HG02885 (cell line): Measurements from ENCODE around the gene CCSER2.
"Not testable (repeated sequence)": the region's sequence is repeated elsewhere in the genome, so short reads cannot be mapped to it uniquely, and the experiment has no call there.

Experiments used
- ATAC-seq: cut with Tn5 transposase; IDR thresholded peaks from one replicate; pipeline ENCODE4 v1.9.1; 2021; ENCODE audit warnings: mild to moderate bottlenecking; ENCODE audit not compliant: unreplicated experiment, poor library complexity

The CCSER2 gene

GRCh38 chr10:84312816-84313215, 15.6 kb upstream of the CCSER2 start:
- ATAC-seq: no peak

DNA sequence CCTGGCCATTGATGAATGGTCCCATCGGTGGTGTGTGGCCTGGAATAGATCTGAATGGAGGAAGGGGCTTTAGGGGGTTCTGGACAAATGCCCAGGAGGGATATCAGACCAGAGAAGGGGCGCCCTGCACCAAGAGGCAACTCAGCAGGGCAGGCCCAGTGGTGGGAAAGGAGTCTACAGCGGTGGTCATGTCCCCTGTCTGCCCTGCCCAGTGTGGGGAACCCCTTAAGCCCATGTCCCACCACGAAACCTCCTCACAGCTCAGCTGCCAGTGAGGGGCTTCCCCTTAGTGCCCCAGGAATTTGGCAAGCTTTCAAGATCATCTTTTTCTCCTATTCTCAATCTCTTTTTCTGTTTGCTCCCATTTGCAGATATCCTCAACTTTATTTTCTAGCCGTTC, 14.1 kb upstream of the CCSER2 start:
- ATAC-seq: no peak

- ATAC-seq: peak; percentile 77
Measured at GRCh38 chr10:84317174-84317573, 11.2 kb upstream of the CCSER2 start.

- ATAC-seq: no peak
Measured at GRCh38 chr10:84321902-84322301, 6.5 kb upstream of the CCSER2 start.

DNA sequence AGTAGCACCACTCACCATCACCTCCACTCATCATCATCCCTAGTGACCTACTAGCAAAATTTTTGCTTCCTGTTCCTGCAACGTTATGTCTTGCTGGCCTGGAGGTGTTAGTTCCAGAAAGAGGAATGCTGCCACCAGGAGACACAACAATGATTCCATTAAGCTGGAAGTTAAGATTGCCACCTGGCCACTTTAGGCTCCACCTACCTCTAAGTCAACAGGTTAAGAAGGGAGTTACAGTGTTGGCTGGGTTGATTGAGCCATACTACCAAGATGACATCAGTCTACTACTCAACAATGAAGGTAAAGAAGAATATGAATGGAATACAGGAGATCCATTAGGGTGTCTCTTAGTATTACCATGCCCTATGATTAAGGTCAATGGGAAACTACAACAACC, 4.8 kb upstream of the CCSER2 start:
- not testable (repeated sequence) for ATAC-seq

DNA sequence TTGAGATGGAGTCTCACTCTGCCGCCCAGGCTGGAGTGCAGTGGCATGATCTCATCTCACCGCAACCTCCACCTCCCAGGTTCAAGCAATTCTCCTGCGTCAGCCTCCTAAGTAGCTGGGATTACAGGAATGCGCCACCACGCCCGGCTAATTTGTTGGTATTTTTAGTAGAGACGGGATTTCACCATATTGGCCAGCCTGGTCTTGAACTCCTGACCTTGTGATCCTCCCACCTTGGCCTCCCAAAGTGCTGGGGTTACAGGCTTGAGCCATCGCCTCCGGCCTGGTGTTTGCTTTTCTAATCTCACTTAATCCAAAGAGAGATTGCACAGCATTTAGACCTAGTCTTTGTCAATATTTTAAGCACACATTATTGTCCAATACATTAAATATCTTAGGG, 1.4 kb upstream of the CCSER2 start:
- ATAC-seq: not testable (repeated sequence)

GRCh38 chr10:84329196-84329611, 815 bp downstream of the CCSER2 start:
- ATAC-seq: peak; percentile 31

GRCh38 chr10:84329986-84330651, 1.7 kb downstream of the CCSER2 start:
- peak; percentile 40 for ATAC-seq

DNA sequence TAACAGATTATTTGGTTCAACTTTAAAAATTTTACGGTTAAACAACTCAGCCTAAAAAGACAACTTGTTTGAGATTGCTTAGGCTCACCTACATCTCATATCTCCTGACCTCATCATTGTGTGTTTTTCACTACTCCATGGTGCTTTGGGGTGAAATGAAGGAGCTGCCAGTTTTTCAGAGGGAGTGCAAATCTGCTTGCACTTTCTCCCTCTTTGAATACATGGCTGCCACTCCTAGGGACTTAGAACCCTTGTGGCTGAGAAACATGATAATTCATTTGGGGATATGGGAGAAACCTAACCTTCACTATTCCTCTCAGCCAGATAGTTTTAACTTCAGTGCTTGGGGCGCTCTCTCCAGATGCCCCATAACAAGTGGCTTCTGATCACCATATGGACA, 2.7 kb downstream of the CCSER2 start:
- no peak for ATAC-seq

GRCh38 chr10:84333864-84334451, 5.6 kb downstream of the CCSER2 start:
- ATAC-seq: peak; percentile 41

DNA sequence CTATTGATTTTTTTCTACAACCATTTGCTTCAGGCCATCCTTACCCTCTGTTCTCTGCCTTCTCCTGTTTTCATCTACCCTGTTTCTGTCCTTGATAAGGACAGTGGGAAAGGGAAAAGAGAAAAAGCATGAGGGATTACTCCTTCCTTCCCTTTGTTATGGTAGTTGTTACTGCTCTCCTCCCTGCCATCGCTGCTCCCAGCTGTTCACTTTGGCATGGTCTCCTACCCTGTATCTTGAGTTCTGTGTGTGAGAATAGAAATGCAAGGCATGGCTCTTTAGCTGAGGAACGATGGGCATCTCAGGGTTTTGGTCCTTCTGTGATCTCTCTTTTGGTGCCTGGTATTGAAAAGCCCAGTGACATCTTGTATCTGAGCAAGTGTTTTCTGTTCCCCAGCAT, 6.4 kb downstream of the CCSER2 start:
- ATAC-seq: no peak

DNA sequence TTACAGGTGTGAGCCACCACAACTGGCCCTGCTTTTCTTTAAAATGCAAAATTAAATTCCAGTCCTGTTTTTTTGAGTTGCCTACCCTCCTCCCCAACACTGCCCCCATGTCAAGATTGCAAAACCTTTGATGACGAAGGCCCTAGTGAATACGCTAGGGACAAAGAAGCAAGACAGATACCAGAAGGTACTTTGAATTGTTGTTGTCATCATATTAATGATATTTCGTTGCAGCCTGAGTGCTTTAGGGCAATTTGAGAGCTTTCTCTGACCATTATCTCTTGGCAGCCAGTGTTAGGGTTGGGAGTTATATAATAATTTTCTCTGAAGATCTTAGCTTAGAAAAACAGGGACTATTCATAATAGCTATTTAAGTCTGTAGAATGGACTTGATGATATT, 7.1 kb downstream of the CCSER2 start:
- ATAC-seq: no peak

- no peak for ATAC-seq
Measured at GRCh38 chr10:84336406-84337090, 8.2 kb downstream of the CCSER2 start.

- ATAC-seq: no peak
Measured at GRCh38 chr10:84337199-84337598, 8.8 kb downstream of the CCSER2 start.

- no peak for ATAC-seq
Measured at GRCh38 chr10:84339025-84339424, 10.6 kb downstream of the CCSER2 start.

DNA sequence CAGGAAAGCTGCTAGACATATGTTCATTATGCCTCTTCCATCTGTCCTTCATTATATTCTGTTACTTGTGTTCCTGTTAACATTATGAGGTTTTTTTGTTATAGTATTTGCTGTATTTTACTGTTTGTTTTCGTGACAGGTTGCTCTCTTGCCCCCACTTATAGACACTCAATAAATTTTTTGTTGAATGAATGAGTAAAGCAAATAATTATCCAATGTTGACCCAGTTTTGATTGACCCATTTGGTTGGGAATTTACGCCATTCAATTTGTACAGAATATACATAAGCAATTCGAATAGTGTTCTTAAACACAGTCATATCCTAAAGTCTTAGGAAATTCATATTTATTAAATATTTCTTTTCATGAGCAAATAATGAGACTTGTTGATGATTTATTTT, 11.8 kb downstream of the CCSER2 start:
- ATAC-seq: no peak

- no peak for ATAC-seq
Measured at GRCh38 chr10:84340632-84341537, 12.5 kb downstream of the CCSER2 start.

- ATAC-seq: no peak
Measured at GRCh38 chr10:84341538-84341856, 13.1 kb downstream of the CCSER2 start.

GRCh38 chr10:84341983-84342382, 13.6 kb downstream of the CCSER2 start:
- ATAC-seq: no peak

DNA sequence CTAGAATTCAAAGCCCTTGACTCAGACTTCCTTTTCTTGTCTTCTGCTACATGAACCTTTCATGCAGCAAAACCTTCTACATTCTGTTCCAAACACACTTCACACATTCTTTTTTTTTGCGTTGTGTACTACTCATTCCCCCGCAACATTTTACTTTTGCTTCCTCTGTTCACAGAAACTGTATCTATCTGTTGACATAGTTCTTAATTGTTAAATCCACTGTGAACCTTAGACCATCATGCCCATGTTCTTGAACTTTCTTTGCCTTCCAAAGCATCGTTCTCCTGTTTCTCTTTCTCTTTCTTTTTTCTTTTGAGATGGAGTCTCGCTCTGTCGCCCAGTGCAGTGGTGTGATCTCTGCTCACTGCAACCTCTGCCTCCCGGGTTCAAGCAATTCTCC, 14.2 kb downstream of the CCSER2 start:
- no peak for ATAC-seq

GRCh38 chr10:84343831-84344230, 15.4 kb downstream of the CCSER2 start:
- no peak for ATAC-seq
